Activated CD8-positive, alpha-beta T cell treated with anti-CD3 and anti-CD28 coated beads, Interleukin-2, amount 10 ng/mL, durations not matched to agents 7 days and 5 days (primary cell): Measurements from ENCODE around the gene GLYATL1B. TPM values are rescaled to one million over a fixed set of nuclear protein-coding genes. Genes with fewer than 3 reads are reported as not detected.

Source experiments
- total RNA-seq, 2 experiments: library from RNA; stranded (reverse); gene quantifications; one replicate each; pipeline ENCODE4 v1.2.3, GENCODE V29; 2021

The GLYATL1B gene
- total RNA-seq, 2 experiments from 2014 or later = not detected

Other genes with a start within 250 kb of the GLYATL1B start
- gene GLYATL2, start 241.6 kb upstream of the GLYATL1B start, total RNA-seq = not detected
- gene GLYATL1, start 146.8 kb upstream of the GLYATL1B start, total RNA-seq = not detected
- gene FAM111B, start 20.9 kb downstream of the GLYATL1B start, total RNA-seq = 10 to 100 TPM; 66.2 to 69.0 TPM
- gene FAM111A, start 56.5 kb downstream of the GLYATL1B start, total RNA-seq = 100 to 1,000 TPM; 154 to 167 TPM
- under 1 TPM; 0.18 to 0.45 TPM for gene DTX4, start 85.8 kb downstream of the GLYATL1B start, total RNA-seq
- gene MPEG1, start 126.6 kb downstream of the GLYATL1B start, total RNA-seq = not detected